Measurements from ENCODE around the gene EXD3.
"Not testable (repeated sequence)": the region's sequence is repeated elsewhere in the genome, so short reads cannot be mapped to it uniquely, and the experiment has no call there.

Gene EXD3

DNA sequence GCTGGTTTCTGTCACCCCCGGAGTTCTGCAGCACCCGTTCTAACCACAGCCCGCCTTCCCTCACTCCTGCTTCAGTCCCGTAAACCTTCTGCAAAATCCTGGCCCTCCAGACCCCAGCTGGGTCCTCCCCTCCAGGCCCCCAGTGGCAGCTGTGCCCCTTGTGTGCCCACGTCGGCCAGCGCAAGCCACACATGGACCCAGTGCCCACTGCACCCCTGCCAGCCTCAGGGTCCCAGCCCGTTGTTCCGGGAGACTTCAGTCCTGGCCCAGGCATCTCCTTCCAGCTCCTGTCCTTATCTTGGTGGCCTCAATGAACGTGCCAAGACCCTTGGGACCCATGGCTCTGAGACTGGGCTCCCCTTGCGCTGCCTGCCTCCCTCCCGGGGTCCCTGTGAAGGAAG is 43.2 kb downstream of the EXD3 start:
- no peak for DNase-seq (ENCODE audit: low read depth in 2 of 2)

DNA sequence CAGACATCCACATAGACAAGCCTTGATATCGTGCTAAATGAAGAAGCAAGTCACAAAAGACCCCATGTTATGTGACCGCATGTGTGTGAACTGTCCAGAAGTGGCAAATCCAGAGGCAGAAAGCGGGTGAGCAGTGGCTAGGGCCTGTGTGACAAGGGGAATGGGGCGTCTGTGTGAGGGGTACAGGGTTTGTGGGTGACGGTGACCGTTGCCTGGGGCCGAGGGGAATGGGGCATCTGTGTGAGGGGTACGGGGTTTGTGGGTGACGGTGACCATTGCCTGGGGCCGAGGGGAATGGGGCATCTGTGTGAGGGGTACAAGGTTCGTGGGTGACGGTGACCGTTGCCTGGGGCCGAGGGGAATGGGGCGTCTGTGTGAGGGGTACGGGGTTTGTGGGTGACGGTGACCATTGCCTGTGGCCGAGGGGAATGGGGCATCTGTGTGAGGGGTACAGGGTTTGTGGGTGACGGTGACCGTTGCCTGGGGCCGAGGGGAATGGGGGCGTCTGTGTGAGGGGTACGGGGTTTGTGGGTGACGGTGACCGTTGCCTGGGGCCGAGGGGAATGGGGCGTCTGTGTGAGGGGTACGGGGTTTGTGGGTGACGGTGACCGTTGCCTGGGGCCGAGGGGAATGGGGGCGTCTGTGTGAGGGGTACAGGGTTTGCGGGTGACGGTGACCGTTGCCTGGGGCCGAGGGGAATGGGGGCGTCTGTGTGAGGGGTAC is 44.1 kb downstream of the EXD3 start:
- DNase-seq (ENCODE audit: low read depth in 2 of 2) = not testable (repeated sequence)

DNA sequence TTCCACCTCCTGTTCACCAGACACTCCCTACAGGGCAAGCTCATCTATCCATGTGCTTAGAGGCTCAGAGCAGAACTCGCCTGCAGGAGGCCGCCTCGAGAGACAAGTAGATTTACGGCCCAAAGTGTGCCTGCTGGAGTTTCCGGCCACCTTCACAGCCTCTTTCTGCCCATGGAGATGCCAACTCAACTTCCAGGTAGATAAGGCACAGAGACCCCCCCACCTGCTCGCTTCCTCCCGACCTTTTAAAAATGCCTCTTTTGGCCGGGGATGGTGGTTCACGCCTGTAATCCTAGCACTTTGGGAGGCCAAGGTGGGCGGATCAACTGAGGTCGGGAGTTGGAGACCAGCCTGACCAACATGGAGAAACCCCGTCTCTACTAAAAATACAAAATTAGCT is 46.6 kb downstream of the EXD3 start:
- DNase-seq (ENCODE audit: low read depth in 2 of 2) = no peak

DNA sequence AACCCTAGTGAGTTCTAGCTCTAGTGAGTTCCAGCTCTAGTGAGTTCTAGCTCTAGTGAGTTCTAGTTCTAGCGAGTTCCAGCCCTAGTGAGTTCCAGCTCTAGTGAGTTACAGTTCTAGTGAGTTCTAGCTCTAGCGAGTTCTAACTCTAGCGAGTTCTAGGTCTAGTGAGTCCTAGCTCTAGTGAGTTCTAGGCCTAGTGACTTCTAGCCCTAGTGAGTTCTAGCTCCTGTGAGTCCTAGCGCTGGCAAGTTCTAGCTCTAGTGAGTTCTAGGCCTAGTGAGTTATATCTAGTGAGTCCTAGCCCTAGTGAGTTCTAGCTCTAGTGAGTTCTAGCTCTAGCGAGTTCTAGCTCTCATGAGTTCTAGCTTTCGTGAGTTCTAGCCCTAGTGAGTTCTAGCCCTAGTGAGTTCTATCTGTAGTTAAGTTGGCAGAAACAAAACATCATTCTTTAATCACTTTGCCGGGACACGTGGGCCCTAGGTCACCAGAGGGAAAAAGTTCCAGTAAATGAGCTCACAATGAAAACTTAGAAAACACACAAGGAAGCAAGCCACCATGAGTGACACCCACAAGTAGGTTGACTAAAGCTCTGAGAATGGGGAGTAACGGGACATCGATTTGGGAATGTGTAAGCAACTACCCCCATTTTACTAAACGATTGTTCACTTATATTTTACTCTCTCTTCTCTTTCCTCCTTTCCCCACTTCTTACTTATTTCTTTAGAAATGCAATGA is 47.5 kb downstream of the EXD3 start:
- no peak for DNase-seq (ENCODE audit: low read depth in 2 of 2)

DNA sequence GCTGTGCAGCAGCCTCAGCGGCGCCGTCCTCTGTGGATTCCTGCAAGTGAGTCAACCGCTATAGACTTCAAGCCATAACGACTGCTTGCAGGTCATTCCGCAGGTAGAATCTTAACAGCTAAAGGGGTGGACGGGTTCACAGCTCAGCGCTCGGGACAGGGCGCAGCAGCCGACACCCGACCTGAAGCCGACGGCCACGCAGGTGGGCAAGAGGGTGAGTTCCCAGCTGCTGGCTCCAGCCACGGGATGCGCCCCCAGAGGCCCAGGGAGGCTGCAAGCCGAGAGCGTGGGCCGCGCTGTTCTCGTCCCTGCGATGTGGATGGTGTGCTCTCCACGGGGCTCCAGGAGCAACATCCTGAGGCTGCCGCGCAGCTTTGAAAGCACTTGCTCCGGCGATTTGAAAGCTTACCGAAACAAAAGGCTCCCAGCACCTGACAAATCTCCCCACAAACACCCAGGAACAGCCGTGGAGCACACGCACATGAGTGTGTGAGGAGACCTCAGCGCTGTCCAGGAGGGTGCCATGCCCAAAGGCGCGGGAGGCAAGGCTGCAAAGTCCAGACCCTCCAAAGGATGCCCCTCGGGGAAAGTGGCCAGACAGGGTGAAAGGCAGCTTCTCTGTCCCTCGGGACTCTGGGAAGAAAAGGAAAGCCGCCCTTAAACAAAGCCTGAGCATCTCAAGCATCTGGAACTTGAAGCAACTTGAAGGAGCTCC is 48.7 kb downstream of the EXD3 start:
- DNase-seq (ENCODE audit: low read depth in 2 of 2) = no peak

DNA sequence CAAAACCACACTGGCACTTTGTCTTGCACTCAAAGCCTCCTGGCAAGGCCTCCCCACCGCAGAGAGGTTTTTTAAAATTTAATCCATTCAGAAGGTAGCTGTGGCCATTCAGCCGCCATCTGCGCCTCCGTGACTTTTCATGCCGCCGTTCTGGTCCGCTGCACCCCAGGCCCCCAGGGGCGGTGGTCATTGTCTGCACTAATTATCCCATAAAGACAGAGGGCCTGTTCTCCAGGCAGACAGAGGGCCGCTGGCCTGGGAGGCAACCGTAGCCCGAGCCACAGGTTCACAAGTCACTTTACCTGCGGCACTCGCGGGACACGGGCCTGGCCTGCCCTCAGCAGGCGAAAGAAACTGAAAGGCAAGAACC is 49.4 kb downstream of the EXD3 start:
- DNase-seq (ENCODE audit: low read depth in 2 of 2) = no peak

DNA sequence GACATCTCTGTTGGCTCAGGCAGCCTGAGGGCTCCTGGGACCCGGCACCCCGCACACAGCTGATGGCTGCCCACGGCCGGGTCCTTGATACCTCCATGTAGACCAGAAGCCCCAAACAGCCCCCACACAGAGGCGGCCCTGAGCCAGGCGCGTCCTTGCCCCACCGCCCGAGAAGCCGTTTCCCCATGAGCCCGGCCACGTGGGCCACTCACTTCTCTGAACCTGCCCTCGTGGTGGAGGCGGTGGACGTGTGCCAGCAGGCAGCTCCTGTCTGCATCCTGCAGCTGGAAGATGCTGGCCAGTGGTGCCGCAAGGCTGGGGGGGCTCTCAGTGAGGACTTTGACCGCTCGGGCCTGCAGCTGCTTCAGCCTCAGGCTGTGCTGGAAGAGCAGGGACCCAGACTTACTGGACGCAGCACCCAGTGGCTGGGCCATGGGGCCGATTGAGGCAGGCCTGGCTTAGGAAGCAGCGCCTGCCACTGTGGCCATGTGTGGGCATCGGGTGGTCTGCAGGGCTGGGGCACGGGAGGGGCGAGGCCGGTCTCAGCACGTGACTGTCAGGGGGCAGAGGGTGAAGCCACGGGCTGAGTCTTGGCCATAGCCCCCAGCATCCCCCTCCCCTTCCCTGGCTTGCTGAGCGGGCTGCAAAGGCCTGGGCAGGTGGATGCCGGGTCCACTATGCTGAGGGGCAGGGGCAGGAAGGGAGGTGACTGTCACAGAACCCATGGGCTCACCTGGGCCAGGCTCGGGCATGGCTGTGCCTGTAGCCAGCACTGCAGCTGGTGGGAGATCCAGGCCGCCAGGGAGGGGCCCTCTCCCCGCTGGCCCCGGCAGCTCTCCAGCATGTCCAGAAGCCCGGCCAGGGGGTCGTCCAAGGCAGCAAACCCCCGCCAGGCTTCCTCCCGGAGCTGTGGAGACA is 50.0 kb downstream of the EXD3 start:
- no peak for DNase-seq (ENCODE audit: low read depth in 2 of 2)

DNA sequence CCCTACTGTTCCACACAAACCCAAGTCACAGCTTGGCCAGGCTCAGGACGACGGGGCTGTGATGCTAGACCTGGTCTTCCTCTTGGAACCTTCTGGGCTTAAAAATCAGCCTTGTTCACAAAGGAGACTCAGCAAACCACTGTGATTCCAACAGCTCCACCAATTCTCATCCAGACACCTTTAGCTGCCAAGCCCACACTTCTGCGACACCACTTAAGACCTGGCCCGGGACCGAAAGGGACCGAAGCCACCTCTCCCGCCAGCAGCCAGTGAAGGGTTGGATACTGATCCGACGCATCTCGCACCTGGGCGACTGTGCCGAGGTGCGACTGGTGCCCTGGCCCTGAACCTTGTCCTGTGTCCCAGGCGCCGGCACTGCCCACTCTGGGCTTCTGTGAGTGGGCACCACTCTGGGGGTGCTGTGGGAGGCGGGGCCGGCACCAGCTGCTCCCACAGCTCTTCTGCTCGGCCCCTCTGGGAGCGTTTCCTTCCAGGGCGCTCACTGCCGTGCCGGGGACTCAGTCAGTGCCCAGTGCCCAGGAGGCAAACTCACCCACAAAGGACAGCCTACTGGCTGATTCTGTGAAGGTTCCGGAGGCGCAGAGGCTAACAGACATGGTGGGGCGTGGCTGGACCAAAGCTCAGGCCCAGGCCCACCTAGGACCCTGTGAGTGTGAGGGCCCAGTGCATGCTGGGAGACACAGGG is 50.9 kb downstream of the EXD3 start:
- no peak for DNase-seq (ENCODE audit: low read depth in 2 of 2)

DNA sequence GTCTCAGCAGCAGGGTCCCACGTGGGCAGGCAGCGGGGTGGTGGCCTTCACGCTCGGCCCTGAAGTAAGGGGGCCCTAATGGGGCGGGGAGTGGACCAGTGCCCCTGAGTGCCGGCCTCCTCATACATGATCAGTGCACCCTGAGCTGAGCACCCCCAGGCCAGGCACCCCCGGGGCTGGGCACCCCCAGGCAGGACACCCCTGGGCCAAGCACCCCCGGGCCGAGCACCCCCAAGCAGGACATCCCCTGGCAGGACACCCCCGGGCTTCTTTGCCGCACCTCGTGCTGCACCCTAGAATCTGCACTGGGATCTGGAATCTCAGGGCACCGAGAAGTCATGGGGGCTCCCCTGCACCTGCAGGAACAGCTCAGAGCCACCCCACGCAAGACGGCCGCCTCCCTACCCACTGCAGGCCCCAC is 51.4 kb downstream of the EXD3 start:
- DNase-seq (ENCODE audit: low read depth in 2 of 2) = no peak

DNA sequence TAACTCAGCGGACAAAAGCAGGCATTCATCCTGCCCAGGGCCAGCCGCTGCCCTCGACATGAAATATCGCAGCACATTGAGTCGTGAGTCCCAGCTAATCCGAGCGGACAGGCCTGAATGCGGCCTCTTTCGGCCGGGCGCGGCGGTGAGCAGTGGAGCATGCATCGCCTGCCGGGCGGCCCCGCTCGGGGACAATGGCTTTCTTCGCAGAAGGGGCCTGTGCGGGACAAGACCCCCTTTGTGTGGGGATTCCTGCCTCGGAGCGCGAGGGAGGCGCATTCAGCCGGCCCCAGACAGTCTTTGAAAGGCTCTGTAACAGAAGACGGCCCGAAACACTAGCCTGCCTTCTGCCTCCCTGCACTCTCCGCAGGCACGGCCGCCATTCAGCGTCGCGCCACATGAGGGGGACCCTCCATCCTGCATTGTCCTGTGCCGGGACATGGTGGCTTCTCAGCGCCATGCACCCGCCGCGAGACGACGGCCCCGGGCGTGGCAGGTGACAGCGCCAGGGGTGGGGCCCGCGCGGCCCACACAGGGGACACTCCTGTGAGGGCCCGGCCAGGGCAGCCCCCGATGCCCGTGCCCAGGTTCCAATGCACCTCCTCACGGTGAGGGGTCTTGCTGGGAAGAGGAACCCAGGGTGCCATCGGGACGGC is 52.0 kb downstream of the EXD3 start:
- DNase-seq (ENCODE audit: low read depth in 2 of 2) = no peak

DNA sequence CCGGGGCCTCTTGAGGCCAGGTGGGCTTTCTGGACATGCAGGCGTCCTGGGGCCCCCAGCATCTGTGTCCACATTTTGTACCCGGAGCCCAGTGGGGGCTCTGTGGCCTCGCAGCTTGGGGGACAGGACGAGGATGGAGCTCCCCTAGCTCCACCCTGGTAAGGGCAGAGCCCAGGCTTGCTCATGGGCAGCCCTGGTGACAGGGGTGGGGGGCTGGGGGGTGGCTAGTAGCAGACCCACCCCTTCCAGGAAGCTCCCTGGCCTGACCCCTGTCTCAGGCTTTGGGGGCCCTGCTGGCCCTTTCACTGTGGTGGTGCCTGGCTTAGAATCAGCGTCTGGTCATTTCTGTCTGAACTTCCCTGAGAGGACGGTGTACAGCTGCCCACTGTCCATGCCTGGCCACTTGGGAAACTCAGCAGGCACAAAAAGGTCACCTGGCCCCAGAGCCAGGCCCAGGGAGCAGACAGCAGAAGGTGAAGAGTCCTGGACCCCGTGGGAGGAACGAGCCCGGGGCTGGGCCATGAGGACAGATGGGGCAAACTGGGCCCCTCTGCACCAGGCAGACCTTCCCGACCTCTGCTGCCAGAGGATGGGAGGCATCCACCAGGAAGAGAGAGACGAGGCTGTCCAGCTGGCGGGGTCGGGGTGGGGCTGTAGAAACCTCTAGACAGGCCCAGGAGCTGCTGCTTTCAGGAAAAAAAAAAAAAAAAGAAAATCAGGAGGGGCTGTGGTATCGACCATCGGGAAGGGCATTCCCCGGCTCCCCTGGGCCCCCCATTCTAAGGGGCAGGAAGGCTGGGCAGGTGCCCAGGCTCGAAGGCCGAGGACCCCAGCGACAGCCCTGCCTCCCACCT is 52.8 kb downstream of the EXD3 start:
- DNase-seq (ENCODE audit: low read depth in 2 of 2) = no peak

DNA sequence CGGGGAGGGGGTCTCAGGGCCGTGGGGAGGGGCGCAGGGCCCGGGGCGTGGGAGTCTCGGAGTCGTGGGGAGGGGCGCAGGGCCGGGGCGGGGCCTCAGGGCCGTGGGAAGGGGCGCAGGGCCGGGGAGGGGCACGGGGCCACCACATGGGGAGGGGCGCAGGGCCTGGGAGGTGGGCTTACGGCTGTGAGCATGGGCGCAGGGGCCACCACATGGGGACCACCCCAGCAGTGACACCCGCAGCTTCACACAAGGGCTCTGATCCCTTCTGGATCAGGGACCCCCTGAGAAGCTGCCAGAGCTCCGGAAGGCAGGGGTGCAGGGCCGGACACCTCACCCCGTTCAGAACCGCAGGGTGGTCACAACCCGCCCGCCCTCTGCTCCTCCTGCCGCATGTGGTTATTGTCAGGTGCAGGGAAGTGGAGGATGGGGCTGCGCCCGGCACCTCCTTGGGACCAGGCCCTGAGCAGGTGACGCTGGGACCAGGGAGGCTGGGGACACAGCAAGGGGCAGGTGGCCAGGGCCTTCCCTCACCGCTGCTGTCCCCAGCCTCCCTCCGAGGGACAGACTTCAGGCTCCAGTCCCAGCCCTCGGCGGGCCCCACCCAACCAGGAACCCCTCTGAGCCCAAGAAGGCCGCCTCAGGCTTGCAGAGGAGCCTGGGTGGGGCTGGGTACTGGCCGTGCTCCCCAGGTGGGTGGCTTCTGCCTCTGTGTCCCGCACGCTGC is 53.7 kb downstream of the EXD3 start:
- no peak for DNase-seq (ENCODE audit: low read depth in 2 of 2)

DNA sequence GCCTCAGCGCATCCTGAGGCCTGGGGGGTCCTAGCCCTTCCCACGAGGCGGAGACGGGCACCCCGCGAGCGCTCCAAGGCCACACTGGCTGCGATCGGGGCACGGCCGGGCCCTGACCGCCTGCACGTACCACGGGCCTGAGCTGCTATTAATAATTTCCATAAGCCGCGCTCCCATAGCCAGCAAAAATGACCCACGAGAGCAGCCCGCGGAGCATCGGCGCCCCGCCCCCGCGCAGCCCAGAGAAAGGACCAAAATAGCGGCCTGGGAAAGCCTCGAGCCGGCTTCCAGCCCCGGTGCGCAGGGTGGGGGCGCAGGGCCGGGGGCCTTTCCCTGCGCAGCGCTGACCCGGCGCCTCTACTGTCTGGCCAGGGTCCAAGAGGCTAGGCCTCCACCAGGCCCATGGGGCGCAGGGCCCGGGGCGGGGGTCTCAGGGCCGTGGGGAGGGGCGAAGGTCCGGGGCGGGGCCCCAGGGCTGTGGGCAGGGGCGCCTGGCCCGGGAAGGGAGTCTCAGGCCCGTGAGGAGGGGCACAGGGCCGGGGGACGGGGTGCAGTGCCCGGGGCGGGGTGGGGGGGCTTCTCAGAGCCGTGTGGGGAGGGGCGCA is 54.4 kb downstream of the EXD3 start:
- DNase-seq (ENCODE audit: low read depth in 2 of 2) = no peak

DNA sequence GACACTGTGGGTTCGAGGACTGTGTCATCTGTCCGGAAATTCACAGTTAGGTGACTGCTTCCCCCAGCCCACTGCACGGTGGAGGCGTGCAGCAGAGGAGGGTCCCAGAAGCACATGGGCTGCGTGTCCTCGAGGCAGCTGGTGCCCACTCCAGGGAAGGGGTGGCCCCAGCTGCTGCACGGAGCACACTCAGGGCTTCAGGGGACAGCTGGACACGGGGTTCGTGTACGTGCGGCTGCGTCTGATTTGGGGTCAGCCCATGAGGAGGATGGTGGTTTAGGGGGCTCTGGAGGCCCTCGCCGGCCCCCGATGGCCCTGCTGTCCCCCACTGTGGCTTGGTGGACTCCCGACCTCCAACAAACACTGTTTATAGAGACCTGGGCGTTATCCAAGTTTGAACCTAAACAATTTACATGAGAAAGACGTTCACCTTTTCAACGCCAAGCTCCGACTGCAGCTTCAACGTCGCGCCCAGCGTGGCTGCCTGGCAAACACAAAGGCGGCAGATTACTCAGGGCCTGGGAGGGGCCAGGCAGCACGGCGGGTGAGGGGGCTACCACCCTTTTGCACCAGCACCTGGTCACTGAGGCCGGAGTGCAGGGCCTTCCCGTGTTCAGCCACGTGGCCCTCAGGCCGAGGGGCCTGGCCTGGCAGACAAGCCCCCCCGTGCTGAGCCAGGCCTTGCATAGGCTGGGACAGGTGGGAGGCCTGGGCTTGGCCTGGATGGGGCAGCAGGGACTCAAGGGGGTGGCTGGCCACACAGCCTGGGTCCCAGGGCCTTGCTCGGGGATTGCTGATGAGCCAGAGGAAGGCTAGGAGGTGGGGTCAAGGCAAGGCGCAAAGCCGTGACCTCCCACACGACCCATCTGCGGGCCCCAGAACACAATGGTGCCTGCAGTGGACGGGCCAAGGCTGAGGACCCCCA is 55.2 kb downstream of the EXD3 start:
- DNase-seq (ENCODE audit: low read depth in 2 of 2) = no peak

DNA sequence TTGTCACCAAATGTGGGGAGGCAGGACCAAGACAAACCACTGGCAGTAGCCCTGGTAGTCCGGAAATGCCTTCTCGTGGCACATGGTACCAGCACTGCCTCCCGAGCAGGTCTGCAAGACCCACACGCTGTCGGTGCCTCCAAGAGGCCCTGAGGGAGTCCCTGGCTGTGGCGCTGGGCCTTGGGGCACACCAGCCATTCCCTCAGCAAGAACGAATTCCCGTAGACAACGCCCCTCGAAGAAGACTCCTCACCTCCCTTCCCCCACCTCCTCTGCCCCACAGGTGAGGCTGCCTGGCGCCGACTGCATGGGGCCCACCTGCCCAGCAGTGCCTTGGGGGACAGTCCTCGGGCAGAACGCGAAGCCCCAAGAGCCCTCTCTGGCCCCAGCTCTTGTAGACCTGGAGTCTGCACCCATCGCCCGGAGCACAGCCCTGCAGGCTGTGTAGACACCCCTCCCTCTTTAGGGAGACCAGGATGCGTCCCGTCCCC is 56.0 kb downstream of the EXD3 start:
- DNase-seq (ENCODE audit: low read depth in 2 of 2) = no peak

DNA sequence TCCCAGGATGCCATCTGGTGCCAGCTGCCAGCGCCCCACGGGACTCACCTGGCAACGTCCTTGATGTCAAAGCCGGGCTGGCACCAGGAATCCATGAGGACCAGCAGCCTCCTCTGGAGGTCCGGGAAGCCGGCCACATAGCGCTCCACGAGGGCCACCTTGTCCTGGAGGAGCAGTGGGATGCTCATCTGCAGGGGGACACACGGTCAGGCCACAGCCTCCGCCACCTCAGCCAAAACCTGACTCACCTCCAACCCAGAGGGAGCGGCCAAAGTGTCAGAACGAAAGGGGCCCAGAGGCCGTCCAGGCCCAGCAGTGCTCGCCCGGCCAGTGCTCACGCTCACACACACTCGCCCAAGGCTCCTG is 56.5 kb downstream of the EXD3 start:
- DNase-seq (ENCODE audit: low read depth in 2 of 2) = no peak

All from fibroblast of skin of left quadriceps (primary cell).